Panc1 (cell line): ENCODE measurements around the gene KIF17. TPM values are rescaled to one million over a fixed set of nuclear protein-coding genes. Genes with fewer than 3 reads are reported as not detected.
A peak's percentile ranks its signal among the peaks of the same experiment; 100 is the strongest.

Source experiments
- ATAC-seq: fragments of 200-7000 bp; cut with Tn5 transposase; 2 replicates; pipeline ENCODE4 v1.9.1; 2020; ENCODE audit warnings: mild to moderate bottlenecking, moderate library complexity
- BruUV-seq: library from RNA; stranded (reverse); fragments of 400-500 nt; replicated peaks from 2 replicates; lab custom pipeline; 2021; lab: Mats Ljungman, UMichigan
- CTCF ChIA-PET: fragments of 300-600 bp; sonication (Branson Sonifier 250); formaldehyde crosslinking; loops from one replicate; lab custom pipeline; 2022; ENCODE audit warnings: antibody characterized with exemption; lab: Charles Lee
- POLR2A ChIA-PET: fragments of 300-600 bp; sonication (Branson Sonifier 250); formaldehyde crosslinking; loops from one replicate; lab custom pipeline; 2022; ENCODE audit warnings: antibody characterized with exemption; lab: Charles Lee
- DNase-seq: peaks from one replicate; pipeline ENCODE4 v3.0.0-alpha.2; 2010; ENCODE audit warnings: low read depth, low spot score
- H3K27ac ChIP-seq: 2 replicates; pipeline ENCODE4 v1.5.1; 2011; ENCODE audit warnings: mild to moderate bottlenecking, low read length, inconsistent platforms
- H3K27me3 ChIP-seq: fragments of 200-500 bp; sonication (Bioruptor generic); 2 replicates; pipeline ENCODE4 v1.6.0; 2014; ENCODE audit warnings: low read length, inconsistent platforms; ENCODE audit not compliant: control insufficient read depth, insufficient read depth
- H3K36me3 ChIP-seq: fragments of 200-500 bp; sonication (Bioruptor generic); 2 replicates; pipeline ENCODE4 v1.5.1; 2014; ENCODE audit warnings: inconsistent platforms, mild to moderate bottlenecking, low read length, moderate library complexity; ENCODE audit not compliant: control insufficient read depth, insufficient read depth
- H3K4me1 ChIP-seq: 2 replicates; pipeline ENCODE4 v1.5.1; 2011; ENCODE audit warnings: inconsistent platforms, mild to moderate bottlenecking, low read length, moderate library complexity; ENCODE audit not compliant: control insufficient read depth, insufficient read depth
- H3K4me3 ChIP-seq, 2 experiments: 2 replicates each; pipeline ENCODE4 v1.5.1; 2011 to 2012; ENCODE audit warnings: low read depth in 2 of 2, low read length in 2 of 2, mild to moderate bottlenecking in 2 of 2, inconsistent platforms in 1 of 2, moderate library complexity in 1 of 2
- H3K9me3 ChIP-seq: fragments of 200-500 bp; sonication (Bioruptor generic); 2 replicates; pipeline ENCODE4 v1.5.1; 2014; ENCODE audit warnings: low read depth, mild to moderate bottlenecking, inconsistent platforms, low read length, moderate library complexity; ENCODE audit not compliant: control insufficient read depth, insufficient read depth
- POLR2AphosphoS5 ChIP-seq: IDR thresholded peaks from 2 replicates; pipeline ENCODE4 v1.6.1; 2012; ENCODE audit warnings: mild to moderate bottlenecking, low read depth, low read length, moderate library complexity
- TCF7L2 ChIP-seq: IDR thresholded peaks from 2 replicates; pipeline ENCODE4 v1.6.1; 2011; ENCODE audit warnings: mild to moderate bottlenecking, low read depth, low read length, inconsistent platforms
- in situ Hi-C: cut with HindIII; loops from 2 replicates; pipeline ENCODE4 v1.10.0; 2016; ENCODE audit warnings: low sequenced_read_pairs, low pct_unique_long_range_greater_than_20kb
- intact Hi-C: fragments of 100-400 bp; cut with micrococcal nuclease; formaldehyde crosslinking; loops from one replicate; pipeline ENCODE4 v1.10.0; 2022; ENCODE audit not compliant: unreplicated experiment
- total RNA-seq: library from RNA; stranded (reverse); gene quantifications from one replicate; pipeline ENCODE4 v1.2.1, GENCODE V29; 2021; ENCODE audit not compliant: unreplicated experiment
- TF ChIP-seq, protein P1 (sequence below): fragments of 450-650 bp; IDR thresholded peaks from 2 replicates; pipeline ENCODE4 v1.5.1; 2017; ENCODE audit warnings: mild to moderate bottlenecking

KIF17 gene
- total RNA-seq, 1 experiment from 2014 or later = 3.9 TPM

DNA sequence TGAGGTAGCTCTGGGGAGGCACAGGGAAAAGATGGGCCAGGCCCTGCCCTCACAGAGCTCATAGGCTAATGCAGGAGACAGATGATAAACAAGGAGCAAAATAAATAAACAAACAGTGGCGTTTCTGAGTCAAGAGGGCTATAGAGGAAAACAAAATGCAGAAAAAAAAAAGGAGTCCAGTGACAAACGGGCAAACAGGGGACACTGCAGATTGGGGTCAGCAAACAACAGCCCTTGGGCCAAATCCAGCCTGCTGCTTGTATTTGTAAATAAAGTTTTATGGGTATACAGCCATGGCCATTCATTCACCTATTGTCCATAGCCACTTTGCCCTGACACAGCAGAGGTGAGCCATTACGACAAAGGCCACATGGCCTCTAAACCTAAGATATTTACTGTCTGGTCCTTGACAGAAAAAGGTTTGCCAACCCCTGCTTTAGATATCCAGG is 103.7 kb downstream of the KIF17 start:
- Histone ChIP-seq H3K36me3 (no peaks in the 10 kb centered on the region), H3K4me1 (peaks cover 49% of the 10 kb centered on the region), H3K27me3 (no peaks in the 10 kb centered on the region), H3K4me3 (no peak overlapping the region), H3K27ac (peak overlapping the region; percentile 81), H3K9me3 (no peaks in the 10 kb centered on the region)
- BruUV-seq = no TSS peak
- CTCF ChIA-PET = interaction anchor here (0.7 kb wide), 1 partner anchor 80 kb away, joined by 6 read pairs; no protein-coding TSS in a partner anchor
- intact Hi-C loops = no loop called here
- in situ Hi-C loops = no loop called here
- TF ChIP-seq, protein P1, sequence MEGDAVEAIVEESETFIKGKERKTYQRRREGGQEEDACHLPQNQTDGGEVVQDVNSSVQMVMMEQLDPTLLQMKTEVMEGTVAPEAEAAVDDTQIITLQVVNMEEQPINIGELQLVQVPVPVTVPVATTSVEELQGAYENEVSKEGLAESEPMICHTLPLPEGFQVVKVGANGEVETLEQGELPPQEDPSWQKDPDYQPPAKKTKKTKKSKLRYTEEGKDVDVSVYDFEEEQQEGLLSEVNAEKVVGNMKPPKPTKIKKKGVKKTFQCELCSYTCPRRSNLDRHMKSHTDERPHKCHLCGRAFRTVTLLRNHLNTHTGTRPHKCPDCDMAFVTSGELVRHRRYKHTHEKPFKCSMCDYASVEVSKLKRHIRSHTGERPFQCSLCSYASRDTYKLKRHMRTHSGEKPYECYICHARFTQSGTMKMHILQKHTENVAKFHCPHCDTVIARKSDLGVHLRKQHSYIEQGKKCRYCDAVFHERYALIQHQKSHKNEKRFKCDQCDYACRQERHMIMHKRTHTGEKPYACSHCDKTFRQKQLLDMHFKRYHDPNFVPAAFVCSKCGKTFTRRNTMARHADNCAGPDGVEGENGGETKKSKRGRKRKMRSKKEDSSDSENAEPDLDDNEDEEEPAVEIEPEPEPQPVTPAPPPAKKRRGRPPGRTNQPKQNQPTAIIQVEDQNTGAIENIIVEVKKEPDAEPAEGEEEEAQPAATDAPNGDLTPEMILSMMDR = no peak
- peak; percentile 39; the same call in 1 of the 2 replicates for TF ChIP-seq POLR2AphosphoS5
- peak; percentile 71 for TF ChIP-seq TCF7L2
- POLR2A ChIA-PET = no interaction called here
- ATAC-seq (peak; percentile 18; the same call in 1 of the 2 replicates), DNase-seq (no peak)

Other genes starting within 250 kb of the KIF17 start
- 4.4 TPM for gene CAMK2N1, start 231.8 kb downstream of the KIF17 start, total RNA-seq
- gene MUL1, start 209.9 kb downstream of the KIF17 start, total RNA-seq = 39.4 TPM
- 3.0 TPM for gene FAM43B, start 165.4 kb downstream of the KIF17 start, total RNA-seq
- 0.62 TPM for gene CDA, start 128.9 kb downstream of the KIF17 start, total RNA-seq
- 32.1 TPM for gene PINK1, start 84.5 kb downstream of the KIF17 start, total RNA-seq
- gene DDOST, start 56.6 kb downstream of the KIF17 start, total RNA-seq = 337 TPM
- 23.3 TPM for gene SH2D5, start 14.7 kb upstream of the KIF17 start, total RNA-seq
- 263 TPM for gene HP1BP3, start 69.3 kb upstream of the KIF17 start, total RNA-seq